ENCODE measurements around the gene DVL3.

DVL3 gene

DNA sequence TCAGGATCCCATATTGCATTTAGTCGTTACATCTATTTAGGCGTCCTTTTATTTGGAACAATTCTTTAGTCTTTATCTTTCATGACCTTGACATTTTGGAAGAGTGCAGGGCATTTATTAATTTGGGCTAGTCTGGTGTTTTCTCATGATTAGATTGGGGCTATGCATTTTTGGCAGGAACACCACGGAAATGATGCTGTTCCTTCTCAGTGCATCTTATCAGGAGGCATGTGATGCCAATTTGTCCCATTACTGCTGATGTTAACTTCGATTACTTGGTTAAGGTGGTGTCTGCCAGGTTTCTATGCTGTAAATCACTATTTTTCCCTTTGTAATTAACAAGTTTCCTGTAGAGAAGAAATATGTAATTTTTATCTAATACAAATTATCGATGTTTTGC lies 56.1 kb downstream of the DVL3 start:
- DNase-seq (ENCODE audit: low spot score), result no peak

DNA sequence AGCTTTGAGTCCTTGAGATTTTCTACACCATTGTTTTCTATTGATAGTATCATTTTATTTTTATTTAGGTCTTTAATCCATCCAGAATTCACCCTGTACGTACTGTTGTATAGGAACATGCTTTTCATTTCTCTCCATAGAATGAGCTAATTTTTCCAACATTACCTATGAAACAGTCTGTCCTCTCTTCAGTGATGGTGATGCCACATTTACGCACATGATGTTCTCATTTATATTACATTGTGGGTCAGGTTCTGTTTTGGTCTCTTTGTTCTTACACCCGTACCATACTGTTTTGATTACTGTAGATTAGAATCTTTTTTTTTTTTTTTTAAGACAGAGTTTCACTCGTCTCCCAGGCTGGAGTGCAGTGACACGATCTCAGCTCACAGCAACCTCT lies 56.5 kb downstream of the DVL3 start:
- no peak for DNase-seq (ENCODE audit: low spot score)

DNA sequence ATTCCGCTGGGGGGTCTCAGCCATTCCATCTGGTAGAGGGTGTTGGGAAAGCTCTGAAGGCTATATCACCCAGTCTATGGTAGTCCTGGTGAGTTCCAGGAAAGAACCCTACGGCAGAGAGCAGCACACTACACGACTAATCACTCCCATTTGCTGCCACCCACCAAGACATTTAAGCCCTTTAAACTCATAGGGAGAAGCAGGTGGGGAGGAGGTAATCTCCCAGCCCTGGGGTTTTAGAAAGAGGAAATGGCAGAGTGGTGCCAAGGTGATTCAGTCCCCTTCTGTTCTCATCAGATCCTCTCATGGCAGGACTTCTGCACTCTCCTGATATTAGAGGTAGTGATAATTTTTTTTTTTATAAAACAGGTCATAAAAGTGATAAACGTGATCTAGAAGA lies 63.6 kb downstream of the DVL3 start:
- no peak for DNase-seq (ENCODE audit: low spot score)

DNA sequence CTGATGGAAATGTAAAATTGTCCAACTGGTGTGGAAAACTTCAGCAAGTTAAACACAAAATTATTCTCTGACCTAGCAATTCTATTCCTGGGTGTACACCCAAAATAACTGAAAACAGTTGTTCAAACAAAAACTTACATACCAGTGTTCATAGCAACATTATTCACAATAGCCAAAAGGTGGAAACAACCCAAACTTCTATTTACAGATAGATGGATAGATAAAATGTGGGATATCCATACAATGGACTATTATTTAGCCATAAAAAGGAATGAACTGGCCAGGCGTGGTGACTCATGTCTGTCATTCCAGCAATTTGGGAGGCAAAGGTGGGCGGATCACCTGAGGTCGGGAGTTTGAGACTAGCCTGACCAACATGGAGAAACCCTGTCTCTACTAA lies 67.3 kb downstream of the DVL3 start:
- no peak for DNase-seq (ENCODE audit: low spot score)

All from germinal center (tissue), 1 donor.